K562 (cell line): ENCODE data around the gene LRRC4C. TPM values are rescaled to one million over a fixed set of nuclear protein-coding genes. Genes with fewer than 3 reads are reported as not detected.

Experiments used
- ATAC-seq: fragments of 200-7000 bp; cut with Tn5 transposase; 3 replicates; pipeline ENCODE4 v1.9.1; 2020; ENCODE audit warnings: moderate library complexity
- BruUV-seq: library from RNA; stranded (reverse); fragments of 400-500 nt; replicated peaks from 2 replicates; lab custom pipeline; 2021; lab: Mats Ljungman, UMichigan
- CTCF ChIA-PET: fragments of 300-600 bp; formaldehyde crosslinking; extraction: SDS; loops from one replicate; lab custom pipeline; 2021; ENCODE audit warnings: low intra/inter-chr PET ratio; lab: Yijun Ruan, JAX
- POLR2A ChIA-PET: fragments of 300-600, 350-650 bp; sonication (Branson Sonifier 250); formaldehyde crosslinking; extraction: SDS; loops from one replicate; lab custom pipeline; 2021; ENCODE audit warnings: antibody characterized with exemption, inconsistent platforms; lab: Yijun Ruan, JAX
- DNase-seq, 4 experiments: peaks; one replicate each; pipeline versions ENCODE4 v3.0.0 to v3.0.0-alpha.2; 2011 to 2018; ENCODE audit warnings: low spot score in 3 of 4, mixed read lengths in 3 of 4; ENCODE audit errors: extremely low read depth in 1 of 4
- FAIRE-seq: peaks from 2 replicates; lab custom pipeline; 2011; peaks lifted over from hg19 to GRCh38; lab: Jason Lieb, UNC
- H2AFZ ChIP-seq: 2 replicates; pipeline ENCODE4 v1.6.0; 2011; ENCODE audit warnings: low read depth, low read length, control low read depth, inconsistent platforms
- H3K27ac ChIP-seq: fragments of 200-600 bp; 3 replicates; pipeline ENCODE4 v1.8.0; 2011; ENCODE audit warnings: low read depth, mild to moderate bottlenecking, control low read depth, inconsistent platforms, low read length, moderate library complexity, mixed read lengths; ENCODE audit errors: extremely low read depth
- H3K27me3 ChIP-seq, 2 experiments: fragments of 300-600 bp in 1 of 2; 2 replicates in 1 of 2; 3 replicates in 1 of 2; pipeline versions ENCODE4 v1.6.0 to v1.8.0; 2011; ENCODE audit warnings: inconsistent platforms in 2 of 2, low read length in 2 of 2, mild to moderate bottlenecking in 1 of 2, mixed read lengths in 1 of 2, moderate library complexity in 1 of 2; ENCODE audit not compliant: control insufficient read depth in 2 of 2, insufficient read depth in 2 of 2
- H3K36me3 ChIP-seq: fragments of 300-600 bp; 3 replicates; pipeline ENCODE4 v1.8.0; 2011; ENCODE audit warnings: mild to moderate bottlenecking, low read length, inconsistent platforms; ENCODE audit not compliant: control insufficient read depth, insufficient read depth
- H3K4me1 ChIP-seq, 2 experiments: fragments of 200-600 bp in 1 of 2; replicated peaks in 1 of 2; 2 replicates in 1 of 2; 3 replicates in 1 of 2; pipeline versions ENCODE4 v1.5.1 to v1.8.0; 2011; ENCODE audit warnings: inconsistent platforms in 2 of 2, low read length in 2 of 2, mild to moderate bottlenecking in 1 of 2, mixed read lengths in 1 of 2, moderate library complexity in 1 of 2; ENCODE audit not compliant: control insufficient read depth in 2 of 2, insufficient read depth in 2 of 2
- H3K4me2 ChIP-seq: 2 replicates; pipeline ENCODE4 v1.6.1; 2011; ENCODE audit warnings: low read length, control low read depth, inconsistent platforms, mixed read lengths; ENCODE audit not compliant: insufficient read depth
- H3K4me3 ChIP-seq: fragments of 200-600 bp; sonication (generic), shearing (Covaris generic); 2 replicates; pipeline ENCODE4 v1.5.1; 2016; ENCODE audit warnings: control low read depth, inconsistent platforms
- H3K79me2 ChIP-seq: fragments of 200-600 bp; 3 replicates; pipeline ENCODE4 v1.8.0; 2011; ENCODE audit warnings: low read length, inconsistent platforms; ENCODE audit not compliant: control insufficient read depth, insufficient read depth
- H3K9ac ChIP-seq, 2 experiments: 2 replicates each; pipeline versions ENCODE4 v1.6.0 to v1.6.1; 2011; ENCODE audit warnings: low read depth in 2 of 2, low read length in 2 of 2, control low read depth in 1 of 2, inconsistent platforms in 1 of 2, mild to moderate bottlenecking in 1 of 2, mixed read lengths in 1 of 2; ENCODE audit not compliant: insufficient read depth in 1 of 2
- H3K9me1 ChIP-seq: one replicate; pipeline ENCODE4 v1.6.0; 2011; ENCODE audit warnings: inconsistent platforms, mild to moderate bottlenecking, low read length, moderate library complexity; ENCODE audit not compliant: control insufficient read depth, insufficient read depth
- H3K9me3 ChIP-seq: replicated peaks from 2 replicates; pipeline ENCODE4 v1.5.1; 2011; ENCODE audit warnings: low read depth, low read length, inconsistent platforms; ENCODE audit not compliant: control insufficient read depth, insufficient read depth
- H4K20me1 ChIP-seq: replicated peaks from 2 replicates; pipeline ENCODE4 v1.6.1; 2011; ENCODE audit warnings: low read length, inconsistent platforms, mixed read lengths; ENCODE audit not compliant: control insufficient read depth, insufficient read depth
- ARID2 ChIP-seq: fragments of 450-650 bp; IDR thresholded peaks from 2 replicates; pipeline ENCODE4 v1.6.1; 2017; ENCODE audit warnings: antibody characterized with exemption, mild to moderate bottlenecking
- ELF2 ChIP-seq: fragments of 250-450 bp; sonication (Bioruptor Pico); IDR thresholded peaks from 2 replicates; pipeline ENCODE4 v1.5.0; 2021; ENCODE audit warnings: mild to moderate bottlenecking
- ESRRB ChIP-seq: fragments of 250-450 bp; sonication (Bioruptor Pico); IDR thresholded peaks from 2 replicates; pipeline ENCODE4 v1.5.0; 2020; ENCODE audit warnings: mild to moderate bottlenecking, moderate library complexity, borderline replicate concordance
- FOXJ2 ChIP-seq: fragments of 200-800 bp; sonication (Bioruptor generic); IDR thresholded peaks from 2 replicates; pipeline ENCODE4 v1.6.1; 2016; ENCODE audit warnings: missing genetic modification characterization, missing compliant biosample characterization
- GTF2F1 ChIP-seq: IDR thresholded peaks from 2 replicates; pipeline ENCODE4 v1.6.1; 2011; ENCODE audit warnings: low read depth, low read length, improper control_type of control experiment
- IRF1 ChIP-seq: sonication (generic); formaldehyde crosslinking; IDR thresholded peaks from 2 replicates; pipeline ENCODE4 v1.8.0; 2022; ENCODE audit warnings: missing genetic modification reagents, mild to moderate bottlenecking, borderline replicate concordance
- L3MBTL2 ChIP-seq: fragments of 450-650 bp; IDR thresholded peaks from 2 replicates; pipeline ENCODE4 v1.6.1; 2016; ENCODE audit warnings: mild to moderate bottlenecking, moderate library complexity
- MEF2A ChIP-seq: IDR thresholded peaks from 2 replicates; pipeline ENCODE4 v1.6.1; 2011; ENCODE audit warnings: low read depth, mild to moderate bottlenecking, low read length, moderate library complexity; ENCODE audit not compliant: control insufficient read depth
- SMARCB1 ChIP-seq: IDR thresholded peaks from 2 replicates; pipeline ENCODE4 v1.6.1; 2011; ENCODE audit warnings: improper control_type of control experiment, low read depth; ENCODE audit not compliant: insufficient read length
- TFE3 ChIP-seq: fragments of 450-650 bp; formaldehyde crosslinking; IDR thresholded peaks from 2 replicates; pipeline ENCODE4 v1.4.0; 2020; ENCODE audit warnings: mild to moderate bottlenecking, mixed read lengths
- UBTF ChIP-seq, 2 experiments: IDR thresholded peaks; 2 replicates each; pipeline ENCODE4 v1.6.1; 2012; ENCODE audit warnings: improper control_type of control experiment in 2 of 2, low read depth in 2 of 2, low read length in 2 of 2, borderline replicate concordance in 1 of 2
- ZNF41 ChIP-seq: fragments of 250-450 bp; sonication (Bioruptor Pico); conservative IDR thresholded peaks from 2 replicates; pipeline ENCODE4 v1.4.0; 2020; ENCODE audit warnings: mild to moderate bottlenecking
- WGBS: fragments of 100-300 bp; shearing (Covaris generic); methylation state at CpG from one replicate; pipeline ENCODE4 v1.1.6; 2016; ENCODE audit warnings: low coverage, mixed read lengths; ENCODE audit not compliant: insufficient coverage; ENCODE audit errors: missing lambda C conversion rate; 5-methylcytosine and 5-hydroxymethylcytosine counted together
- in situ Hi-C: fragments of 300-500 bp; cut with MboI; formaldehyde crosslinking; loops from 4 replicates; pipeline ENCODE4 v1.15.0; 2018; ENCODE audit warnings: inconsistent platforms, mixed read lengths
- intact Hi-C: fragments of 100-400 bp; cut with micrococcal nuclease; formaldehyde crosslinking; loops from 2 replicates; pipeline ENCODE4 v1.14.2; 2022
- polyA plus RNA-seq, 8 experiments: library from polyadenylated mRNA; depleted of rRNA in 4 of 8; stranded (reverse) in 5 of 8; unstranded in 3 of 8; fragments of >200 nt; fragmentation: Nextera tagmentation in 2 of 8; fragmentation: Illumina TruSeq in 1 of 8; extraction: Ambion mirVana in 2 of 8; extraction: Trizol in 1 of 8; gene quantifications; 2 replicates each; pipeline versions ENCODE4 v1.2.1 to v1.2.3, GENCODE V29; 2011 to 2014; ENCODE audit warnings: inconsistent platforms in 1 of 8, missing spikeins in 1 of 8
- total RNA-seq, 7 experiments: library from RNA; depleted of rRNA in 6 of 7; stranded (reverse); fragments of >200 nt in 6 of 7; fragmentation: Illumina TruSeq in 2 of 7; extraction: Trizol in 2 of 7; gene quantifications; 2 replicates each; pipeline versions ENCODE4 v1.2.1 to v1.2.3, GENCODE V29; 2011 to 2021; ENCODE audit warnings: low replicate concordance in 1 of 7

Gene LRRC4C
- total and polyA plus RNA-seq, 9 of the 15 experiments (the other 6 are each of a cell fraction or from before 2014, with no cell fraction given): not detected

GRCh38 chr11:41494716-41495115 is 35.3 kb upstream of the LRRC4C start:
- ATAC-seq (no peak), DNase-seq (no peak), FAIRE-seq (no peak)
- in situ Hi-C loops: no loop called here
- Histone ChIP-seq H2AFZ (no peak overlapping the region), H3K4me3 (no peak overlapping the region), H3K36me3 (no peaks in the 10 kb centered on the region), H3K27me3 (no peaks in the 10 kb centered on the region), H3K9me3 (no peaks in the 10 kb centered on the region), H4K20me1 (no peaks in the 10 kb centered on the region), H3K9me1 (no peaks in the 10 kb centered on the region), H3K4me2 (no peak overlapping the region), H3K4me1 (no peaks in the 10 kb centered on the region), H3K9ac (no peak overlapping the region), H3K27ac (no peak overlapping the region), H3K79me2 (no peaks in the 10 kb centered on the region)
- no peak for TF ChIP-seq GTF2F1
- ChIA-PET POLR2A (no interaction called here), CTCF (no interaction called here)
- intact Hi-C loops: no loop called here
- no TSS peak for BruUV-seq
- WGBS: 0% methylated on average over 1 of the region's 1 CpG

GRCh38 chr11:41486424-41486823 is 27.0 kb upstream of the LRRC4C start:
- Histone ChIP-seq H3K9ac (no peak overlapping the region), H3K4me3 (no peak overlapping the region), H3K27ac (no peak overlapping the region), H3K36me3 (no peaks in the 10 kb centered on the region), H3K4me1 (no peaks in the 10 kb centered on the region), H3K9me3 (0 out of 2 replicates have a peak, but pooled peaks cover 2% of the 10 kb centered on the region), H3K9me1 (no peaks in the 10 kb centered on the region), H4K20me1 (no peaks in the 10 kb centered on the region), H3K79me2 (no peaks in the 10 kb centered on the region), H3K27me3 (no peaks in the 10 kb centered on the region), H3K4me2 (no peak overlapping the region), H2AFZ (no peak overlapping the region)
- in situ Hi-C loops: no loop called here
- intact Hi-C loops: no loop called here
- no TSS peak for BruUV-seq
- WGBS: 3% methylated on average over 2 of the region's 2 CpGs
- ATAC-seq (no peak), FAIRE-seq (no peak), DNase-seq (no peak)
- ChIA-PET POLR2A (interaction anchor here (0.6 kb wide), 1 partner anchor 1196 kb away, joined by 3 read pairs; no protein-coding TSS in a partner anchor), CTCF (no interaction called here)
- TF ChIP-seq ZNF41 (CRISPR knock-in tag) (no peak), TFE3 (CRISPR knock-in tag) (no peak), FOXJ2 (tag) (no peak), ARID2 (no peak), SMARCB1 (no peak), L3MBTL2 (no peak), IRF1 (no peak), MEF2A (no peak), ELF2 (CRISPR knock-in tag) (no peak), UBTF (IDR thresholded peaks at IDR 0.05; ENCODE audit: borderline replicate concordance in 1 of 2, low read depth in 2 of 2, low read length in 2 of 2) (no peak), ESRRB (CRISPR knock-in tag) (no peak)
